Transverse colon (tissue), 4 donors: Measurements from ENCODE around the gene RERGL.
"Not testable (repeated sequence)": the region's sequence is repeated elsewhere in the genome, so short reads cannot be mapped to it uniquely, and the experiment has no call there.

Source experiments
- CTCF ChIP-seq, 5 experiments: fragments of 200-600 bp in 3 of 5; fragments of 450-650 bp in 2 of 5; sonication (generic) in 3 of 5; IDR thresholded peaks; 1 replicate in 2 of 5; 2 replicates in 3 of 5; pipeline ENCODE4 v1.5.1; 2016 to 2017; ENCODE audit warnings: antibody characterized with exemption in 5 of 5, inconsistent platforms in 3 of 5, mild to moderate bottlenecking in 2 of 5, moderate library complexity in 1 of 5
- POLR2A ChIP-seq: fragments of 450-650 bp; IDR thresholded peaks from one replicate; pipeline ENCODE4 v1.6.1; 2016; ENCODE audit warnings: antibody characterized with exemption, mild to moderate bottlenecking, moderate library complexity
- POLR2AphosphoS5 ChIP-seq, 3 donors: sonication (generic); formaldehyde crosslinking; IDR thresholded peaks; one replicate each; pipeline ENCODE4 v1.6.1; 2016; ENCODE audit warnings: antibody characterized with exemption in 3 of 3

- not testable (repeated sequence) for TF ChIP-seq CTCF (IDR thresholded peaks at IDR 0.05); POLR2A; POLR2AphosphoS5 (IDR thresholded peaks at IDR 0.05)
These were observed 49.8 kb downstream of the RERGL start for GRCh38 chr12:18040060-18040742.
